Smooth muscle cell (in vitro differentiated cells): ENCODE results near the gene WDR44. TPM values are rescaled to one million over a fixed set of nuclear protein-coding genes. Genes with fewer than 3 reads are reported as not detected.
A peak's percentile ranks its signal among the peaks of the same experiment; 100 is the strongest.

ENCODE experiments used
- DNase-seq: peaks from one replicate; lab custom pipeline; 2025; ENCODE audit not compliant: unreplicated experiment; lab: John Stamatoyannopoulos, UW
- H2AFZ ChIP-seq: fragments of 200-600 bp; sonication (generic); 2 replicates; pipeline ENCODE4 v1.6.0; 2016; ENCODE audit warnings: antibody characterized with exemption, low read depth, mild to moderate bottlenecking
- H3F3A ChIP-seq: fragments of 200-600 bp; sonication (generic); 2 replicates; pipeline ENCODE4 v1.6.0; 2017; ENCODE audit warnings: antibody characterized with exemption, low read depth
- H3K27ac ChIP-seq: fragments of 200-600 bp; sonication (generic); 2 replicates; pipeline ENCODE4 v1.5.1; 2016; ENCODE audit warnings: low read depth, mild to moderate bottlenecking
- H3K27me3 ChIP-seq: fragments of 200-600 bp; sonication (generic); 2 replicates; pipeline ENCODE4 v1.6.1; 2016; ENCODE audit warnings: low read depth, mild to moderate bottlenecking
- H3K36me3 ChIP-seq: fragments of 200-600 bp; sonication (generic); 2 replicates; pipeline ENCODE4 v1.5.1; 2016; ENCODE audit warnings: low read depth
- H3K4me1 ChIP-seq: fragments of 200-600 bp; sonication (generic); 2 replicates; pipeline ENCODE4 v1.5.1; 2016; ENCODE audit warnings: low read depth
- H3K4me2 ChIP-seq: fragments of 200-600 bp; sonication (generic); 2 replicates; pipeline ENCODE4 v1.6.0; 2016; ENCODE audit warnings: mild to moderate bottlenecking
- H3K4me3 ChIP-seq: fragments of 200-600 bp; sonication (generic); 2 replicates; pipeline ENCODE4 v1.5.1; 2016; ENCODE audit warnings: mild to moderate bottlenecking
- H3K79me2 ChIP-seq: fragments of 200-600 bp; sonication (generic); 2 replicates; pipeline ENCODE4 v1.6.0; 2016; ENCODE audit warnings: low read depth, mild to moderate bottlenecking
- H3K9ac ChIP-seq: fragments of 200-600 bp; sonication (generic); 2 replicates; pipeline ENCODE4 v1.6.0; 2016; ENCODE audit warnings: low read depth
- H3K9me3 ChIP-seq: fragments of 200-600 bp; sonication (generic); replicated peaks from 2 replicates; pipeline ENCODE4 v1.5.1; 2016; ENCODE audit warnings: low read depth
- H4K20me1 ChIP-seq: fragments of 200-600 bp; sonication (generic); 2 replicates; pipeline ENCODE4 v1.6.0; 2016; ENCODE audit warnings: low read depth
- WGBS: methylation state at CpG from one replicate; pipeline ENCODE4 v1.1.7; 2016; ENCODE audit warnings: low lambda C conversion rate; 5-methylcytosine and 5-hydroxymethylcytosine counted together
- polyA plus RNA-seq: library from polyadenylated mRNA; unstranded; fragments of >200 nt; fragmentation: Nextera tagmentation; extraction: Ambion mirVana; gene quantifications from 2 replicates; pipeline ENCODE4 v1.2.1, GENCODE V29; 2016
- total RNA-seq: library from RNA; depleted of rRNA; stranded (reverse); fragments of >200 nt; gene quantifications from 2 replicates; pipeline ENCODE4 v1.2.3, GENCODE V29; 2014
- TF ChIP-seq, protein P1 (sequence below): fragments of 200-600 bp; sonication (generic); IDR thresholded peaks from 2 replicates; pipeline ENCODE4 v1.5.1; 2017; ENCODE audit warnings: borderline replicate concordance, mild to moderate bottlenecking, antibody characterized with exemption; ENCODE audit not compliant: insufficient read depth, poor library complexity, severe bottlenecking

Gene WDR44
- total and polyA plus RNA-seq, 2 experiments from 2014 or later: 10.0 to 18.4 TPM

DNA sequence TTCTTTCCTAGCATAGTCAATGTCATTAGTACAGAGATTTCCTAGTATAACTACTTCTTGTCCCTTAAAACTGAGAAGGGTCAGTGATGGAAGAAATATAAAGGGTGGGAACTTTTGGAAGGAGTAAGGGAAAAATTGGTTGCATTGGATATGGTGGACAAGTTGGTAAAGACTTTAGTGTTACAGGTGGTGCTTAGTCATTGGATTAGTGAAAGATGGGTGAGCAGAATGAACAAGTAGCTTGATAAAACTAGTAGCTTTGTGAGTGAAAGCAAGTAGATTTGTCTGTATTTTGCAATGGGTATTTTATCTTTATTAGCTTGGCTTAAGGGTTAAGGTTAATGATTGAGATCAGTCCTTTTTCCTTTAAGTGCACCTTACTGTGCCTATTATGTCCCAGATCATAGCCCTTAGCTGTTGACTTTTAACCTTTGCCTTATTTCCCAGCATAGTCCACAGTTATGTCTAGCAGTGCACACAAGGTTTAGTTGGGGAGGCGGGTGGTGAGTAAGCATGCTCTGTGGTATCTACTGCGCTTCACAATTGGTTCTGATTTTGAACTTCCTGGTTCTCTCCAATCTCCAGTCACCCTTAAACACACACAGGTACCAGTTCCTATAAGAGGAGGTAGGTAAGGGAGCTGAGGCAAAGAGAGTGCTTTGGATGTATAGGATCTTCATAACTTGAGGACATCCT, 9.5 kb downstream of the WDR44 start:
- H3F3A ChIP-seq: no peaks in the 10 kb centered on the region
- H3K27me3 ChIP-seq: no peaks in the 10 kb centered on the region
- H3K36me3 ChIP-seq: no peaks in the 10 kb centered on the region
- no peaks in the 10 kb centered on the region for H3K9me3 ChIP-seq
- H3K4me2 ChIP-seq: no peak overlapping the region
- no peak overlapping the region for H3K4me3 ChIP-seq
- H3K27ac ChIP-seq: no peak overlapping the region
- no peak overlapping the region for H3K9ac ChIP-seq
- WGBS: 63% methylated on average over 2 of the region's 2 CpGs
- peaks cover 8% of the 10 kb centered on the region for H3K4me1 ChIP-seq
- TF ChIP-seq, protein P1, sequence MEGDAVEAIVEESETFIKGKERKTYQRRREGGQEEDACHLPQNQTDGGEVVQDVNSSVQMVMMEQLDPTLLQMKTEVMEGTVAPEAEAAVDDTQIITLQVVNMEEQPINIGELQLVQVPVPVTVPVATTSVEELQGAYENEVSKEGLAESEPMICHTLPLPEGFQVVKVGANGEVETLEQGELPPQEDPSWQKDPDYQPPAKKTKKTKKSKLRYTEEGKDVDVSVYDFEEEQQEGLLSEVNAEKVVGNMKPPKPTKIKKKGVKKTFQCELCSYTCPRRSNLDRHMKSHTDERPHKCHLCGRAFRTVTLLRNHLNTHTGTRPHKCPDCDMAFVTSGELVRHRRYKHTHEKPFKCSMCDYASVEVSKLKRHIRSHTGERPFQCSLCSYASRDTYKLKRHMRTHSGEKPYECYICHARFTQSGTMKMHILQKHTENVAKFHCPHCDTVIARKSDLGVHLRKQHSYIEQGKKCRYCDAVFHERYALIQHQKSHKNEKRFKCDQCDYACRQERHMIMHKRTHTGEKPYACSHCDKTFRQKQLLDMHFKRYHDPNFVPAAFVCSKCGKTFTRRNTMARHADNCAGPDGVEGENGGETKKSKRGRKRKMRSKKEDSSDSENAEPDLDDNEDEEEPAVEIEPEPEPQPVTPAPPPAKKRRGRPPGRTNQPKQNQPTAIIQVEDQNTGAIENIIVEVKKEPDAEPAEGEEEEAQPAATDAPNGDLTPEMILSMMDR: no peak
- peaks cover 92% of the 10 kb centered on the region for H4K20me1 ChIP-seq
- H3K79me2 ChIP-seq: peaks cover 74% of the 10 kb centered on the region
- no peak for DNase-seq
- no peak overlapping the region for H2AFZ ChIP-seq

DNA sequence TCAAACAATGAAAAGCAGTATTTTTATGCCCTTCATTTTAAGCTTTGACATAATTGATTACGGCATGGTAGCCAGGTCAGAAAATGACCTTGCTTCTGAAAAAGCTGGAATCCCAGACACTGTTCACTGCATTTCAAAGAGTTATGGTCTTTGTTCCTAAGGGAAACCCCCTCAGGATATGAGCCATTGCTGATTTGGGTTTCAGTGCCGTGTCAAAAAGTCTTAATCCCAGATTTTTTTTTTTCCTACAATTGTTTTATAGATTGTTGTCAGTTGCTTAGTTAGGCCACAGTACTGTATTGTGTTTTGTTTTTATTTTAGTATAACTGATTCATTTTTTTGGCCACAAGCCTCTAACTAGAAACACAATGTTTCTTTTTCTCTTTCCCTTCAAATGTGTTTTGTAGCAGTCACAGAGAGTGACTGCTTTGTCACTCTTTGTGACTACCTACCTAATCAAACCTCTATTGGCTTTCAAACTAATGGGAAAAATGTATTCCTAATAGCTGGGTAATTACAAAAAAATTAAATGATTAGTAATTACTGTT, 10.3 kb downstream of the WDR44 start:
- no peak overlapping the region for H2AFZ ChIP-seq
- H3K9ac ChIP-seq: no peak overlapping the region
- H3K9me3 ChIP-seq: no peaks in the 10 kb centered on the region
- H3K4me3 ChIP-seq: no peak overlapping the region
- H3K36me3 ChIP-seq: no peaks in the 10 kb centered on the region
- no peaks in the 10 kb centered on the region for H3K27me3 ChIP-seq
- no peaks in the 10 kb centered on the region for H3F3A ChIP-seq
- H3K79me2 ChIP-seq: peaks cover 66% of the 10 kb centered on the region
- DNase-seq: no peak
- H3K4me1 ChIP-seq: peaks cover 8% of the 10 kb centered on the region
- H3K27ac ChIP-seq: no peak overlapping the region
- 51% methylated on average over 2 of the region's 2 CpGs for WGBS
- TF ChIP-seq, protein P1: no peak
- H3K4me2 ChIP-seq: no peak overlapping the region
- peaks cover 92% of the 10 kb centered on the region for H4K20me1 ChIP-seq

DNA sequence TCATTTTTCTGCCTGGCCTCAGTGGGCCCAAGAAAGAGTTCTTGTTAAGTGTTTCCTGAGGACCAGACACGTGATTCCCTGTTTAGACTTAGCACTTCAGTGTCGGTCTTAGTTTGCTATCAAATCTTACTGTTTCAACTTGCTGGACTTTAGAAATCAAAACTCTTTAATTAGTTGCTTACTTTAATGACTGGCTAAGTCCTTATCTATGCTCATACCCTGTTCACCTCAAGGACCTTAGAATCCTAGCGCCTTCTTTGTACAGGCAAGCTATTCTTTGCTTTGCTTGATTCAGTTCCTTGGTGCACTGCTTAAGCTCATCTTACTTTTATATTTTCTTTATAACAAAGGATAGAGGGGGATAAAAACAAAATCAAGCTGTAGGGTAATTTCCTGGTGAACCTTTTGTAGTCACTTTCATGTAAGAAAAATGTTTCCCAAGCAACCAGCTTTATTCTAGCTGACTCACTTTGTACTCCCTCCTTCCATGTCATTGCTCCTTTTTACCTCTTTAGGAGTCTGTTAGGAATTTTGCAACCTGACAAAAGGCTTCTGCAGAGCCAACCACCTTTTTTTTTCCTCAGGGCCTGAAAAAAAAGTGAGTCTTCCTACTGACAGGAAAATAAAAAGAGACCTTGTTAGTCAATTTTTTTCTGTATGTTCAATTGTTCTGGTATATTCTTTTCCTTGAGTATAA, 14.7 kb downstream of the WDR44 start:
- H4K20me1 ChIP-seq: peaks cover 86% of the 10 kb centered on the region
- peak overlapping the region; percentile 52 for H3K27ac ChIP-seq
- no peak overlapping the region for H3K4me3 ChIP-seq
- no peaks in the 10 kb centered on the region for H3K36me3 ChIP-seq
- H2AFZ ChIP-seq: no peak overlapping the region
- TF ChIP-seq, protein P1: no peak
- no peaks in the 10 kb centered on the region for H3K27me3 ChIP-seq
- no peak overlapping the region for H3K4me2 ChIP-seq
- peaks cover 4% of the 10 kb centered on the region for H3K4me1 ChIP-seq
- H3F3A ChIP-seq: no peaks in the 10 kb centered on the region
- no peak overlapping the region for H3K9ac ChIP-seq
- H3K79me2 ChIP-seq: peaks cover 49% of the 10 kb centered on the region
- no peaks in the 10 kb centered on the region for H3K9me3 ChIP-seq
- DNase-seq: no peak
- WGBS: 63% methylated on average over 3 of the region's 3 CpGs

DNA sequence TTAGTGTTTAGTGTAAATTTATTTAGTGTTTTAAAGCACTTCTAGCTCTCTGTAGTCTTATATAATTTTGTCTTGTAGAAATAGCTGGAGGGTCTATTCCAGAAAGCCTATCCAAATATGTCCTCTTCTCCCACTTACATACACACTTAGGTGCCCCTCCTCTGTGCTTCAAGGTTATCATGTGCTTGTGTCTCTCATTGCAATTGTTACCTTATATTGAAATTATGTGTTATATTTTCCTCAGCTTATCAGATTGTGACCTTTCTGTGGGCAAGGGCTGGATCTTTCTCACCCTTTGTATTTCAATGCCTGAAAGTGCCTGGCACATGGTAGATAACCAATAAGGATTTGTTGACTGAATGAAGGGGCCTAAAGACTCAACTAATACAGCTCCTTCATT, 18.4 kb downstream of the WDR44 start:
- DNase-seq: no peak
- Histone ChIP-seq H3K79me2 (peaks cover 26% of the 10 kb centered on the region), H3F3A (no peaks in the 10 kb centered on the region), H4K20me1 (peaks cover 63% of the 10 kb centered on the region), H3K36me3 (no peaks in the 10 kb centered on the region), H2AFZ (no peak overlapping the region), H3K9me3 (no peaks in the 10 kb centered on the region), H3K4me2 (no peak overlapping the region), H3K4me1 (peaks cover 4% of the 10 kb centered on the region), H3K4me3 (no peak overlapping the region), H3K9ac (no peak overlapping the region), H3K27ac (no peak overlapping the region), H3K27me3 (no peaks in the 10 kb centered on the region)
- TF ChIP-seq, protein P1: no peak
